Measurements from ENCODE around the gene PPP6R2. TPM values are rescaled to one million over a fixed set of nuclear protein-coding genes. Genes with fewer than 3 reads are reported as not detected.
A peak's percentile ranks its signal among the peaks of the same experiment; 100 is the strongest.

Gene PPP6R2
- total and polyA plus RNA-seq, 11 donors = 29.6 to 68.1 (median 41.5) TPM

DNA sequence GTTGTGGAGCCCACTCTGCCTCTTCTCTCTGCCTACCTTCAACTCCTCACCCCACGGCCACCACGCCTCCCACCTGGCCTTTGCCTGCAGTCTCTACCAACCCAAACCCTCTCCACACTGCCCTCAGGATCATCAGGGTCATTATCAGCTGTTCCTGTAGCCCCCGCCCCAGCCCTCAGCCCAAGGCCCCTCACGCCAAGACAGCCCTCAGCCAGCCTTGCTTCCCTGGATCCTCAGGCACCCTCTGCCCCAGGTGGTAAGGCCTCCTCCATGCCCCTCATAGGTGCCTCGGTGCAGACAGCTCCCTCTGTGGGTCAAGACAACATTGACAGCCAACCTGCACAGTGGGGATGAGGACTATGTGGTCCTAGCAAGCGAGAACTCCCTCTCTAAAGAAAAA is 130.0 kb downstream of the PPP6R2 start:
- no peak overlapping the region for H3K27ac ChIP-seq
- H3K4me3 ChIP-seq = peak overlapping the region in 7 of 12 donors; percentile 82 to 93 (median 87)
- no peaks in the 10 kb centered on the region for H3K9me3 ChIP-seq
- intact Hi-C loops (cut with DNase I) = no loop called here
- H3K36me3 ChIP-seq = peaks cover 0 to 1% (median 0%) of the 10 kb centered on the region in 9 donors
- 78 to 95% (median 81%) methylated on average over 5 to 6 of the region's 6 CpGs for WGBS, 4 donors
- ATAC-seq (no peak), DNase-seq (no peak)
- TF ChIP-seq, protein P1, sequence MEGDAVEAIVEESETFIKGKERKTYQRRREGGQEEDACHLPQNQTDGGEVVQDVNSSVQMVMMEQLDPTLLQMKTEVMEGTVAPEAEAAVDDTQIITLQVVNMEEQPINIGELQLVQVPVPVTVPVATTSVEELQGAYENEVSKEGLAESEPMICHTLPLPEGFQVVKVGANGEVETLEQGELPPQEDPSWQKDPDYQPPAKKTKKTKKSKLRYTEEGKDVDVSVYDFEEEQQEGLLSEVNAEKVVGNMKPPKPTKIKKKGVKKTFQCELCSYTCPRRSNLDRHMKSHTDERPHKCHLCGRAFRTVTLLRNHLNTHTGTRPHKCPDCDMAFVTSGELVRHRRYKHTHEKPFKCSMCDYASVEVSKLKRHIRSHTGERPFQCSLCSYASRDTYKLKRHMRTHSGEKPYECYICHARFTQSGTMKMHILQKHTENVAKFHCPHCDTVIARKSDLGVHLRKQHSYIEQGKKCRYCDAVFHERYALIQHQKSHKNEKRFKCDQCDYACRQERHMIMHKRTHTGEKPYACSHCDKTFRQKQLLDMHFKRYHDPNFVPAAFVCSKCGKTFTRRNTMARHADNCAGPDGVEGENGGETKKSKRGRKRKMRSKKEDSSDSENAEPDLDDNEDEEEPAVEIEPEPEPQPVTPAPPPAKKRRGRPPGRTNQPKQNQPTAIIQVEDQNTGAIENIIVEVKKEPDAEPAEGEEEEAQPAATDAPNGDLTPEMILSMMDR (IDR thresholded peaks at IDR 0.05) = peak in 2 of 12 donors; percentile 7 to 17
- TF ChIP-seq POLR2A (IDR thresholded peaks at IDR 0.05) = no peak
- peaks cover 0 to 67% (median 55%) of the 10 kb centered on the region in 12 donors for H3K4me1 ChIP-seq
- no peaks in the 10 kb centered on the region for H3K27me3 ChIP-seq

DNA sequence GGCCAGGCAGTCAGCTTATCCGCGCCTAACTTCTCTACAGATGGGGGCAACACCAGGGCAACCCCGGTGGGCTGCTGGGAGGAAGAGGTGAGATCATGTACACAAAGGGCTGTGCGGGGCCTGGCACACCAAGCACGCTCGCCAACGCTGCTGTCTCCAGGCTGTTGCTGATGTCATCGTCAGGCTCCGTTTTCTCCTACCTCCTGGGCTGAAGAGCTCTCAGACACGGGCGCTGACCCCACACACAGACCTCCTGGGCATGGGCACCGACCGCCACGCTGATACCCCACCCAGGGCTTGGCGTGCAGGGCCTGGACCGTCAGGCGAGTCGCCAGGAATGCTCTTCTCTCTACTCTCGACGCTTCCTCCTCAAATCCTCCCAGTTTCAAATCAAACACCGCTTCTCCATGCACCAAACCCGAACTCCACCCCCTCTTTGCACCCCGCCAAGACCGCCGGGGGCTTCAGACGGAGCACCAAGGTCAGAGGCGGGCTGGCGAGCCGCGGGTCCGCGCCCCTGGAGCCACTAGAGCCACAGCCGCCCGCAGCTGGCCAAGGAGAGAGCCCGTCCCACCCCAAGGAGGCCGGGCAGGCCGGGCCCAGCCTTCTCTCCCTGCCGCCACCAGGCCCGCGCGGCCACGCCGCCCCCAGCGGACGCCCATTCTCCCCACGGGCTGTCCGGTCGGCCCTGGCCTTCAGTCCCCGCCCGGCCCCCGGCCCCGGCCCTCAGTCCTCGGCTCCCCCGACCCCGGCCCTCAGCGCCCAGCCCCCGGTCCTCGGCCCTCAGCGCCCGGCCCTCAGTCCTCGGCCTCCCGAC is 130.9 kb downstream of the PPP6R2 start:
- TF ChIP-seq POLR2A (IDR thresholded peaks at IDR 0.05) = no peak
- TF ChIP-seq, protein P1 (IDR thresholded peaks at IDR 0.05) = no peak
- intact Hi-C loops (cut with DNase I) = loop anchor here in 1 of 10 donors (2.0 kb wide), 1 partner anchor 33 kb away; the partner anchor contains the start of gene LMF2
- peaks cover 0 to 57% (median 52%) of the 10 kb centered on the region in 12 donors for H3K4me1 ChIP-seq
- WGBS, 4 donors = 5 to 14% (median 9%) methylated on average over 23 to 62 of the region's 62 CpGs
- H3K9me3 ChIP-seq = no peaks in the 10 kb centered on the region
- H3K27me3 ChIP-seq = peaks cover 0 to 2% (median 0%) of the 10 kb centered on the region in 9 donors
- H3K36me3 ChIP-seq = no peaks in the 10 kb centered on the region
- DNase-seq (peak in 3 of 5 donors; percentile 36 to 72 (median 42)), ATAC-seq (peak in 2 of 4 donors; percentile 25 to 38)
- H3K27ac ChIP-seq = peak overlapping the region in 9 of 12 donors; percentile 21 to 87 (median 67)
- H3K4me3 ChIP-seq = peak overlapping the region; percentile 78 to 93 (median 87)

DNA sequence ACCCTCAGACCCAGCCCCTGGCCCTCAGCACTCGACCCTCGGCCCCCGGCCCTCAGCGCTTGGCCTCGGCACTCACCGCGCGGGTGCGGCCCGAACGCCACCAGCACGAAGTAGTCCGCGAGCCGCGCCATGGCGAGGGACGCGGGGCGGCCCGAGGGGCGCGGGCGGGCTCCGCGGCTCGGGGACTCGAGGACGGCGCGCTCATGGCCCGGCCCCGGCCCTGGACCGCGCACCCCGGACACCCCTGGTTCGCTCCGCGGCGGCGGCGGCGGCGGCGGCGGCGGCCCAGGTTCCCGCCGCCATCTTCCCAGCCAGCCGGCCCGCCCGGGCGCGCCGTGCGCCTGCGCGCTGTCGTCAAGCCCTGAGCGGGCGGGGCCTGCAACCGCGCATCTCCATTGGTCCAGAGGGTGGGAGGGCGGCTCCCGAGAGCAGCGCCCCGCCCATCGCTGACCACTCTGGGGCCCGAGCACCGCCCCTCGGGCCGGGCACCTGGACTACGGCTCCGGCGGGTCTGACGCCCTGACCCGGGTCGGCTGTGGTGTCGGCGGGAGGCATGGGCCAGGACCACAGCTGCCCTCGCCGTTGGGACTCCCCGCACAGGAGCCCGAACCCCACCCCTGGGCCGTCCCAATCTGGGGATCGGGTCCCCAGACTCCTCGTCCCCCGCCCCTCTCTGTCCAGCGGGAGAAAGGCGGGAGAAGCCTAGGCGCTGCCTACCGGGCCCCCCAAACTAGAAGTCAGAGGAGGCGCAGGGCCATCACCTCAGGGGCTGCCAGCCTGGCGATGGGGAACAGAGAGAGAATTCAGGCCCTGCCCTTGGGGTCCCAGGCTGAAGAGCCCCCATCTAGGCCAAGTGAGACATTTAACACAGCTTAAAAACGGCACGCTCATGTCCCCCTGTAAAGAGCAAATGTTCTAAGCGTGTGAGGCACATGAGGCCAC is 131.9 kb downstream of the PPP6R2 start, which contains the start of gene SBF1:
TSS of gene SBF1 (minus strand) at position 326 of the 942 bp plus-strand sequence. CDS start at position 131, 195 bp downstream.
- no peaks in the 10 kb centered on the region for H3K9me3 ChIP-seq
- peak within 1 kb of the TSS; percentile 78 to 93 (median 87) for H3K4me3 ChIP-seq
- H3K27ac ChIP-seq = peak within 1 kb of the TSS in 11 of 12 donors; percentile 23 to 87 (median 71)
- peak; percentile 54 to 85 for TF ChIP-seq POLR2A (IDR thresholded peaks at IDR 0.05)
- TF ChIP-seq, protein P1 (IDR thresholded peaks at IDR 0.05) = no peak
- DNase-seq (peak; percentile 93 to 97 (median 95)), ATAC-seq (peak; percentile 97 to 99 (median 98))
- H3K27me3 ChIP-seq = peaks cover 0 to 11% (median 3%) of the 10 kb centered on the region in 9 donors
- peaks cover 0 to 48% (median 45%) of the 10 kb centered on the region in 12 donors for H3K4me1 ChIP-seq
- 1 to 10% (median 2%) methylated on average over 13 to 97 of the region's 97 CpGs for WGBS, 4 donors
- no peaks in the 10 kb centered on the region for H3K36me3 ChIP-seq
- intact Hi-C loops (cut with DNase I) = loop anchor here in 1 of 10 donors (2.0 kb wide), 1 partner anchor 32 kb away; the partner anchor contains the start of gene LMF2
